Neural cell (in vitro differentiated cells): Measurements from ENCODE around the gene RNF182. TPM values are rescaled to one million over a fixed set of nuclear protein-coding genes. Genes with fewer than 3 reads are reported as not detected.

Experiments
- H2AFZ ChIP-seq: fragments of 200-600, 300-800 bp; sonication (generic), shearing (Covaris generic); 2 replicates; pipeline ENCODE4 v1.6.0; 2014; ENCODE audit warnings: low read depth, mild to moderate bottlenecking, antibody characterized with exemption, low read length, moderate library complexity
- H3F3A ChIP-seq: fragments of 200-600 bp; shearing (Covaris generic); 2 replicates; pipeline ENCODE4 v1.6.1; 2016; ENCODE audit warnings: mild to moderate bottlenecking, moderate library complexity, mixed read lengths, antibody characterized with exemption, low read length; ENCODE audit not compliant: insufficient read depth, poor library complexity, severe bottlenecking
- H3K27ac ChIP-seq: fragments of 200-600, 300-800 bp; sonication (generic), shearing (Covaris generic); 2 replicates; pipeline ENCODE4 v1.5.1; 2014; ENCODE audit warnings: mild to moderate bottlenecking, low read length, moderate library complexity
- H3K27me3 ChIP-seq: fragments of 300-800, 200-600 bp; sonication (generic), shearing (Covaris generic); 2 replicates; pipeline ENCODE4 v1.6.0; 2014; ENCODE audit warnings: mild to moderate bottlenecking, low read depth, low read length, moderate library complexity; ENCODE audit not compliant: insufficient read depth
- H3K36me3 ChIP-seq: fragments of 300-800, 200-600 bp; sonication (generic), shearing (Covaris generic); 2 replicates; pipeline ENCODE4 v1.5.1; 2014; ENCODE audit warnings: mild to moderate bottlenecking, antibody characterized with exemption, low read length, moderate library complexity; ENCODE audit not compliant: insufficient read depth
- H3K4me2 ChIP-seq: fragments of 300-800, 200-600 bp; sonication (generic), shearing (Covaris generic); 2 replicates; pipeline ENCODE4 v1.6.0; 2014; ENCODE audit warnings: mild to moderate bottlenecking, low read length
- H3K4me3 ChIP-seq: fragments of 300-800, 200-600 bp; sonication (generic), shearing (Covaris generic); 2 replicates; pipeline ENCODE4 v1.5.1; 2014; ENCODE audit warnings: mild to moderate bottlenecking, low read length, moderate library complexity
- H3K79me2 ChIP-seq: fragments of 200-600 bp; shearing (Covaris generic); replicated peaks from 2 replicates; pipeline ENCODE4 v1.6.0; 2014; ENCODE audit warnings: mild to moderate bottlenecking, low read length, moderate library complexity; ENCODE audit not compliant: insufficient read depth
- H3K9ac ChIP-seq: fragments of 300-800, 200-600 bp; sonication (generic), shearing (Covaris generic); 2 replicates; pipeline ENCODE4 v1.6.1; 2016; ENCODE audit warnings: mild to moderate bottlenecking, low read length, mixed read lengths
- H3K9me2 ChIP-seq: fragments of 200-600 bp; shearing (Covaris generic); 2 replicates; pipeline ENCODE4 v1.6.1; 2016; ENCODE audit warnings: mild to moderate bottlenecking, low read length, mixed read lengths; ENCODE audit not compliant: insufficient read depth
- H3K9me3 ChIP-seq: fragments of 200-600, 300-800 bp; sonication (generic), shearing (Covaris generic); 2 replicates; pipeline ENCODE4 v1.6.1; 2016; ENCODE audit warnings: mild to moderate bottlenecking, mixed run types, low read length, moderate library complexity, mixed read lengths
- H4K20me1 ChIP-seq: fragments of 200-600 bp; shearing (Covaris generic); 2 replicates; pipeline ENCODE4 v1.6.1; 2016; ENCODE audit warnings: mild to moderate bottlenecking, mixed run types; ENCODE audit not compliant: insufficient read depth
- EP300 ChIP-seq: fragments of 450-650 bp; conservative IDR thresholded peaks from 2 replicates; pipeline ENCODE4 v1.6.1; 2014; ENCODE audit warnings: antibody characterized with exemption, mild to moderate bottlenecking, moderate library complexity; ENCODE audit not compliant: poor library complexity, severe bottlenecking
- EZH2 ChIP-seq: fragments of 200-600, 300-800 bp; shearing (Covaris generic), sonication (generic); IDR thresholded peaks from 2 replicates; pipeline ENCODE4 v1.6.1; 2014; ENCODE audit warnings: antibody characterized with exemption, low read length, borderline replicate concordance, mild to moderate bottlenecking; ENCODE audit not compliant: insufficient read depth, poor library complexity, severe bottlenecking
- MXI1 ChIP-seq: fragments of 450-650 bp; conservative IDR thresholded peaks from 2 replicates; pipeline ENCODE4 v1.6.1; 2014; ENCODE audit warnings: antibody characterized with exemption, mild to moderate bottlenecking; ENCODE audit not compliant: poor library complexity, severe bottlenecking
- POLR2AphosphoS5 ChIP-seq: IDR thresholded peaks from 2 replicates; pipeline ENCODE4 v1.6.1; 2012
- RAD21 ChIP-seq: fragments of 450-650 bp; conservative IDR thresholded peaks from 2 replicates; pipeline ENCODE4 v1.6.1; 2014; ENCODE audit warnings: antibody characterized with exemption, mild to moderate bottlenecking, moderate library complexity
- SMC3 ChIP-seq: fragments of 450-650 bp; conservative IDR thresholded peaks from 2 replicates; pipeline ENCODE4 v1.6.1; 2014; ENCODE audit warnings: antibody characterized with exemption, mild to moderate bottlenecking, moderate library complexity; ENCODE audit not compliant: poor library complexity
- TAF1 ChIP-seq: IDR thresholded peaks from 2 replicates; pipeline ENCODE4 v1.6.1; 2012; ENCODE audit warnings: low read depth
- polyA plus RNA-seq: library from polyadenylated mRNA; depleted of rRNA; stranded (reverse); fragments of >200 nt; gene quantifications from 2 replicates; pipeline ENCODE4 v1.2.3, GENCODE V29; 2014
- TF ChIP-seq, protein P1 (sequence below): fragments of 450-650 bp; IDR thresholded peaks from 2 replicates; pipeline ENCODE4 v1.5.1; 2014; ENCODE audit warnings: antibody characterized with exemption, mild to moderate bottlenecking, moderate library complexity; ENCODE audit not compliant: poor library complexity, severe bottlenecking
- TF ChIP-seq, protein P2 (sequence below): IDR thresholded peaks from 2 replicates; pipeline ENCODE4 v1.6.1; 2012; ENCODE audit warnings: borderline replicate concordance

Gene RNF182
- polyA plus RNA-seq, 1 donor from 2014 or later: 8.0 TPM

DNA sequence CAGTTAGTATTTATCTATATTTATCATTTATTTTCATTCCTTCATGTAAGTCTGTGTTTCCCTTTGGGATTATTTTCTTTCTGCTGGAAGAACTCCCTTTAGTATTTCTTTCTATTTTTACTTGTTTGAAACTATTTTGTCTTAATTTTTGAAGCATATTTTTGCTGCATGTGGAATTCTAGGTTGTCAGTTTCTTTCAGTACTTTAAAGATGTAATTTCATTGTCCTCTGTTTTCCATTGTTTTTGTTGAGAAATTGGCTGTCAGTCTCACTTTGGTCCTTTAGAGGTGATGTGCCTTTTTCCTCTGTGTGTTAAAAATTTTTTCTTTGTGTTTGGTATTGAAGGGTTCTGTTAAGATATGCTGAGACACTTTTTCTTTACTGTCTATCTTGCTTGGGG lies 17.1 kb downstream of the RNF182 start:
- Histone ChIP-seq H3K9me2 (no peaks in the 10 kb centered on the region), H3K36me3 (no peaks in the 10 kb centered on the region), H3K27me3 (no peaks in the 10 kb centered on the region), H3F3A (no peaks in the 10 kb centered on the region), H3K4me3 (no peak overlapping the region), H2AFZ (no peak overlapping the region), H3K9me3 (no peaks in the 10 kb centered on the region), H4K20me1 (no peaks in the 10 kb centered on the region), H3K4me2 (no peak overlapping the region), H3K27ac (no peak overlapping the region), H3K9ac (no peak overlapping the region), H3K79me2 (peaks cover 4% of the 10 kb centered on the region)
- TF ChIP-seq, protein P1, sequence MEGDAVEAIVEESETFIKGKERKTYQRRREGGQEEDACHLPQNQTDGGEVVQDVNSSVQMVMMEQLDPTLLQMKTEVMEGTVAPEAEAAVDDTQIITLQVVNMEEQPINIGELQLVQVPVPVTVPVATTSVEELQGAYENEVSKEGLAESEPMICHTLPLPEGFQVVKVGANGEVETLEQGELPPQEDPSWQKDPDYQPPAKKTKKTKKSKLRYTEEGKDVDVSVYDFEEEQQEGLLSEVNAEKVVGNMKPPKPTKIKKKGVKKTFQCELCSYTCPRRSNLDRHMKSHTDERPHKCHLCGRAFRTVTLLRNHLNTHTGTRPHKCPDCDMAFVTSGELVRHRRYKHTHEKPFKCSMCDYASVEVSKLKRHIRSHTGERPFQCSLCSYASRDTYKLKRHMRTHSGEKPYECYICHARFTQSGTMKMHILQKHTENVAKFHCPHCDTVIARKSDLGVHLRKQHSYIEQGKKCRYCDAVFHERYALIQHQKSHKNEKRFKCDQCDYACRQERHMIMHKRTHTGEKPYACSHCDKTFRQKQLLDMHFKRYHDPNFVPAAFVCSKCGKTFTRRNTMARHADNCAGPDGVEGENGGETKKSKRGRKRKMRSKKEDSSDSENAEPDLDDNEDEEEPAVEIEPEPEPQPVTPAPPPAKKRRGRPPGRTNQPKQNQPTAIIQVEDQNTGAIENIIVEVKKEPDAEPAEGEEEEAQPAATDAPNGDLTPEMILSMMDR: no peak
- TF ChIP-seq MXI1: no peak

GRCh38 chr6:13943943-13944342 lies 19.2 kb downstream of the RNF182 start:
- no peaks in the 10 kb centered on the region for H3F3A ChIP-seq
- H3K4me2 ChIP-seq: no peak overlapping the region
- no peaks in the 10 kb centered on the region for H3K27me3 ChIP-seq
- H3K9ac ChIP-seq: no peak overlapping the region
- no peak overlapping the region for H3K4me3 ChIP-seq
- peaks cover 4% of the 10 kb centered on the region for H3K79me2 ChIP-seq
- no peaks in the 10 kb centered on the region for H3K9me3 ChIP-seq
- no peaks in the 10 kb centered on the region for H3K9me2 ChIP-seq
- no peak overlapping the region for H3K27ac ChIP-seq
- no peaks in the 10 kb centered on the region for H4K20me1 ChIP-seq
- TF ChIP-seq, protein P1: no peak
- no peak for TF ChIP-seq MXI1
- TF ChIP-seq, protein P2, sequence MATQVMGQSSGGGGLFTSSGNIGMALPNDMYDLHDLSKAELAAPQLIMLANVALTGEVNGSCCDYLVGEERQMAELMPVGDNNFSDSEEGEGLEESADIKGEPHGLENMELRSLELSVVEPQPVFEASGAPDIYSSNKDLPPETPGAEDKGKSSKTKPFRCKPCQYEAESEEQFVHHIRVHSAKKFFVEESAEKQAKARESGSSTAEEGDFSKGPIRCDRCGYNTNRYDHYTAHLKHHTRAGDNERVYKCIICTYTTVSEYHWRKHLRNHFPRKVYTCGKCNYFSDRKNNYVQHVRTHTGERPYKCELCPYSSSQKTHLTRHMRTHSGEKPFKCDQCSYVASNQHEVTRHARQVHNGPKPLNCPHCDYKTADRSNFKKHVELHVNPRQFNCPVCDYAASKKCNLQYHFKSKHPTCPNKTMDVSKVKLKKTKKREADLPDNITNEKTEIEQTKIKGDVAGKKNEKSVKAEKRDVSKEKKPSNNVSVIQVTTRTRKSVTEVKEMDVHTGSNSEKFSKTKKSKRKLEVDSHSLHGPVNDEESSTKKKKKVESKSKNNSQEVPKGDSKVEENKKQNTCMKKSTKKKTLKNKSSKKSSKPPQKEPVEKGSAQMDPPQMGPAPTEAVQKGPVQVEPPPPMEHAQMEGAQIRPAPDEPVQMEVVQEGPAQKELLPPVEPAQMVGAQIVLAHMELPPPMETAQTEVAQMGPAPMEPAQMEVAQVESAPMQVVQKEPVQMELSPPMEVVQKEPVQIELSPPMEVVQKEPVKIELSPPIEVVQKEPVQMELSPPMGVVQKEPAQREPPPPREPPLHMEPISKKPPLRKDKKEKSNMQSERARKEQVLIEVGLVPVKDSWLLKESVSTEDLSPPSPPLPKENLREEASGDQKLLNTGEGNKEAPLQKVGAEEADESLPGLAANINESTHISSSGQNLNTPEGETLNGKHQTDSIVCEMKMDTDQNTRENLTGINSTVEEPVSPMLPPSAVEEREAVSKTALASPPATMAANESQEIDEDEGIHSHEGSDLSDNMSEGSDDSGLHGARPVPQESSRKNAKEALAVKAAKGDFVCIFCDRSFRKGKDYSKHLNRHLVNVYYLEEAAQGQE: no peak
- TF ChIP-seq POLR2AphosphoS5: no peak
- no peak for TF ChIP-seq SMC3
- no peak for TF ChIP-seq EZH2
- TF ChIP-seq TAF1: no peak
- TF ChIP-seq RAD21: no peak
- TF ChIP-seq EP300: no peak
- no peak overlapping the region for H2AFZ ChIP-seq
- H3K36me3 ChIP-seq: no peaks in the 10 kb centered on the region
